Posterior vena cava (tissue), 2 donors: ENCODE data around the gene PGBD5. TPM values are rescaled to one million over a fixed set of nuclear protein-coding genes. Genes with fewer than 3 reads are reported as not detected.
"Not testable (repeated sequence)": the region's sequence is repeated elsewhere in the genome, so short reads cannot be mapped to it uniquely, and the experiment has no call there.

Experiments
- DNase-seq: peaks from one replicate; pipeline ENCODE4 v3.0.0-alpha.2; 2020; ENCODE audit warnings: low spot score
- intact Hi-C, 2 donors: fragments of 100-400 bp; cut with DNase I; formaldehyde crosslinking; loops; one replicate each; pipeline versions ENCODE4 v1.14.1 to v1.14.2; 2022 to 2023
- long read RNA-seq, 2 donors: library from polyadenylated mRNA; unstranded; transcript quantifications; one replicate each; pipeline ENCODE4 v2.0.0, GENCODE V29; 2020 to 2021
- total RNA-seq, 2 donors: library from RNA; stranded (reverse); fragmentation: NEBNext Ultra II Directional; extraction: Animal tissue kit (Norgen Biotek cat#: 25700); gene quantifications; one replicate each; pipeline ENCODE4 v1.2.1, GENCODE V29; 2021
- donor health status: DM: yes; HTN: yes; CAD: no.
- donor health status: DM: yes; HTN: yes; CAD: no.

PGBD5 gene, protein sequence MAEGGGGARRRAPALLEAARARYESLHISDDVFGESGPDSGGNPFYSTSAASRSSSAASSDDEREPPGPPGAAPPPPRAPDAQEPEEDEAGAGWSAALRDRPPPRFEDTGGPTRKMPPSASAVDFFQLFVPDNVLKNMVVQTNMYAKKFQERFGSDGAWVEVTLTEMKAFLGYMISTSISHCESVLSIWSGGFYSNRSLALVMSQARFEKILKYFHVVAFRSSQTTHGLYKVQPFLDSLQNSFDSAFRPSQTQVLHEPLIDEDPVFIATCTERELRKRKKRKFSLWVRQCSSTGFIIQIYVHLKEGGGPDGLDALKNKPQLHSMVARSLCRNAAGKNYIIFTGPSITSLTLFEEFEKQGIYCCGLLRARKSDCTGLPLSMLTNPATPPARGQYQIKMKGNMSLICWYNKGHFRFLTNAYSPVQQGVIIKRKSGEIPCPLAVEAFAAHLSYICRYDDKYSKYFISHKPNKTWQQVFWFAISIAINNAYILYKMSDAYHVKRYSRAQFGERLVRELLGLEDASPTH
- total RNA-seq = under 1 TPM; 0.43 to 0.56 TPM
- long read RNA-seq, donor 1 = 0 reads
- long read RNA-seq, donor 2 = 0 reads

DNA sequence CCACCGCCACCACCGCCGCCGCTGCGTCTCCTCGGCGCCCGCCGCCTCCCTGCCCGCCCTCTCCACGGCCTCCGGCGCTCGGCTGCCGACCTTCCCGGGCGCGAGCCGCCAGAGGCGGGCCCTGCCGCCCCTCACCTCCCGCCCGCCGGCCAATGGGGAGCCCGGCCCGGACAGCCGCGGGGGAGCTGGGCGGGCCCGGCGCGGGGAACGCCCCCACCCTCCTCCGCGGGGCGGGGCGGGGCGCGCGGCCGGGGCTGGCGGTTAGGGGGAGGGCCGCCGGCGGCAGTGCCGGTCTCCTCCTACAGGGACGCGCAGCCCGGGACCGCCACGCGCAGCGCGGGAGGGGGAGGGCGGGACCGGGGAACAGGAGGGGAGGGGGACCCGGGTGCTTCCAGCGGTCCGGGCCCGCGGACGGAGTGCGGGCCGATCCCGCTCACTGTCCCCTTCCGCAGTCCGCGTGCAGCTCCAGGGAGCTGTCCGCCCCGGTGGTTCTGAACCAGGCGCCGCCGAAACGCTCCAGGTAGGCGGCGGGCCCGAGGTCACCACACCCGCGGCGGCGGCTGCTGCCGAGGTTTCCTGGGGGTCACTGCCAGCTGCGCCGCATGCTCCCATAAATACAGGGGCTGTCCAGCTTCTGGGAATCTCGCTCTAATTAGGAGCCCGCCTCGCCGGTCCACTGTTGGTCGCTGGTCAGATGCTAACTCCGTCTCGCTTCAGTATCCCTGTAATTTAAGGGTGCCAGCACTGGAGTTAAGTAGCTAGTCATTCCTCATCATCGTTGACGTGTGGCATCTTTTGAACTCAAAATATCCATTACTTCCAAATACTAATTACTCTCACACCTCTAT, at the start of gene PGBD5:
PGBD5 (minus strand) TSS at position 87 of the 848 bp plus-strand sequence. CDS start 404 bp downstream, outside the sequence.
- DNase-seq = peak; percentile 88
- intact Hi-C loops = no loop called here

DNA sequence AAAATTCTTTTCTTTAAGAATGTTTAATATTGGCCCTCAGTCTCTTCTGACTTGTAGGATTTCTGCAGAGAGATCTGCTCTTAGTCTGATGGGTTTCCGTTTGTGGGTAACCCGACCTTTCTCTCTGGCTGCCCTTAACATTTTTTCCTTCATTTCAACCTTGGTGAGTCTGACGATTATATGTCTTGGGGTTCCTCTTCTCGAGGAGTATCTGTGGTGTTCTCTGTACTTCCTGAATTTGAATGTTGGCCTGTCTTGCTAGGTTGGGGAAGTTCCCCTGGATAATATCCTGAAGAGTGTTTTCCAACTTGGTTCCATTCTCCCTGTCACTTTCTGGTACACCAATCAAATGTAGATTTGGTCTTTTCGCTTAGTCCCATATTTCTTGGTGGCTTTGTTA, 48.8 kb upstream of the PGBD5 start:
- intact Hi-C loops, DNase-seq: not testable (repeated sequence)

DNA sequence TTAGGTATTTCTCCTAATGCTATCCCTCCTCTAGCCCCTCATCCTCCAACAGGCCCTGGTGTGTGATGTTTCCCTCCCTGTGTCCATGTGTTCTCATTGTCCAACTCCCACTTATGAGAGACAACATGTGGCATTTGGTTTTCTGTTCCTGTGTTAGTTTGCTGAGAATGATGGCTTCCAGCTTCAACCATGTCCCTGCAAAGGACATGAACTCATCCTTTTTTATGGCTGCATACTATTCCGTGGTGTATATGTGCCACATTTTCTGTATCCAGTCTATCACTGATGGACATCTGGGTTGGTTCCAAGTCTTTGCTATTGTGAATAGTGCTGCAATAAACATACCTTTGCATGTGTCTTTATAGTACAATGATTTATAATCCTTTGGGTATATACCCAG, 44.6 kb upstream of the PGBD5 start:
- DNase-seq, intact Hi-C loops: not testable (repeated sequence)

DNA sequence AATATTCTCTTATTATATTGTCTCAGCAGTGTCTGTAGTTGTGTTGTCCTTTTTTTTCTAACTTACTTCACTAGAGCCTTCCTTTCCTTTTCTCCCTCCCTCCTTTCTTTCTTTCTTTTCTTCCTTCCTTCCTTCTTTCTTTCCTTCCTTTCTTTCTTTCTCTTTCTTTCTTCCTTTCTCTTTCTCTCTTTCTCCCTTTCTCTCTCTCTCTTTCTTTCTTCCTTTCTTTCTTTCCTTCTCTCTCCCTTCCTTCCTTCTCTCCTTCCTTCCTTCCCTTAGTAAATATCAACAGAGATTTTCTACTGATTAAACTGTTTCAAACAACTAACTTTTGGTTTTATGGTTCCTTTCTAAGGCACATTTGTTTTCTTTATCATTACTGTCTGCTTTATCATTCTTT, 43.1 kb upstream of the PGBD5 start:
- intact Hi-C loops = no loop called here

DNA sequence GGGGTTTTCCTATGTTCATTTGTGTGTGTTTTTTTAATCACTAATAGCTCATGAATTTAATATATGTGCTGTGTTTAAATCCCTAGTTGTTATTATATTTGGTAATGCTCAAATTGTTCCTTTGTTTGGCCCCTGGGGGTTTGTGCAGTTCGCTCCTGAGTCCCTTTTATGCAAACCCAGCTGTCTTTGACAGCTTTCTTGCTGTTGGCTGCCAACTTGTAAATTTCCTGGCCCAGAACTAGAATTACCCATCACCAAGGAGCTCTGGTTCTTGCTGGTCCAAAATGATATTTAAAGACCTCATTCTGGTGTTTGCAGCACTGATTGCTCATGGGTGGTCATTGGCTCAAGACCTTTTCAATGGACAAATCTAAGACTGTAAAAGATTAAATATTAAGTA, 39.6 kb upstream of the PGBD5 start:
- DNase-seq = no peak

More for the DNA sequence above, 43.1 kb upstream of the PGBD5 start:
- no peak for DNase-seq

DNA sequence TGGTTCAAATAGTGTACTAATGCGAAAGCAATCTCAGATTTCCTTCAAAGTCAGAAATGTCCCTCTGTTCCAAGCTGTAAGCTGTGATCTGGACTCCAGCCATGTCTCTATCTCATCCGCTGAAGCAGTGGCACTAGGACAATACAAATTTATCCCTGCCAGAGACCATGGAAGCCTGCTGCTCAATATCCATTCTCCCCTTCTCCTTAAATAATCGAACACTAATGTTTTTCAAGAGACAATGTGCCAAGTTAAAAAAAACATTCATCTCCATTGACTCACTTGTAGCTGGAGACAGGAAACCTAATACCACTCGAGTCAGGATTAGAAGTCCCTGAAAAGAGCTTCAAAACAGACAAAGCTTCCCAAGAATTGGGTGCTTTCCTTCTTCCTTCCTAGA, 38.5 kb upstream of the PGBD5 start:
- intact Hi-C loops = no loop called here
- no peak for DNase-seq

More for the DNA sequence above, 39.6 kb upstream of the PGBD5 start:
- intact Hi-C loops = no loop called here

DNA sequence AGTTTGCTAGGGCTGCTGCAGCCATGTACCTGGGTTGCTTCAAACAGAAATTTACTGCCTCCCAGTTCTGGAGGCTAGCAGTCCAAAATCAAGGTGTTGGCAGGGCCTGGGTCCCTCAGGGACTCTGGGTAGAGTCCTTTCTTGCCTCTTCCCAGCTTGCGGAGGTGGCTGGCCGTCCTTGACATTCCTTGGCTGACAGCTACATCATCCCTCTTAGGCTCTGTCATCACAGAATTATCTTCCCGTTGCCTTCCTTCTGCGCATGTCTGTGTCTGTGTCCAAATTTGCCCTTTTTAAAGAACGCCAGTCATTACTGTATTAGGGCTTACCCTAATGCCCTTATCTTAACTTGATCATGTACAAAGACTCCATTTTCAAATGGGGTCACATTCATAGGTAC, 37.6 kb upstream of the PGBD5 start:
- DNase-seq = no peak
- intact Hi-C loops = no loop called here

DNA sequence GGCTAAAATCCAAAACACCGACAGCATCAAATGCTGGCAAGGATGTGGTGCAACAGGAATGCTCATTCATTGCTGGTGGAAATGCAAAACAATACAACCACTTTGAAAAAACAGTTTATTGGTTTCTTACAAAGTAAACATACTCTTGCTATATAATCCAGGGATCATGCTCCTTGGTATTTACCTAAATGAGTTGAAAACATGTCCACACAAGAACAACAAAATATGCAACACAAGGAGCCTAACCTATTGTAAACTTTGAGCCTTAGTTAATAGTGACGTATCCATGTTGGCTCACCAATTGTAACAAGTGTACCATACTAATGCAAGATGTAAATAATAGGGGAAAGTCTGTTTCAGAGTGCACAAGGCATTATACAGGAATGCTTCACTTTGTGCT, 37.2 kb upstream of the PGBD5 start:
- intact Hi-C loops = no loop called here
- DNase-seq = no peak

DNA sequence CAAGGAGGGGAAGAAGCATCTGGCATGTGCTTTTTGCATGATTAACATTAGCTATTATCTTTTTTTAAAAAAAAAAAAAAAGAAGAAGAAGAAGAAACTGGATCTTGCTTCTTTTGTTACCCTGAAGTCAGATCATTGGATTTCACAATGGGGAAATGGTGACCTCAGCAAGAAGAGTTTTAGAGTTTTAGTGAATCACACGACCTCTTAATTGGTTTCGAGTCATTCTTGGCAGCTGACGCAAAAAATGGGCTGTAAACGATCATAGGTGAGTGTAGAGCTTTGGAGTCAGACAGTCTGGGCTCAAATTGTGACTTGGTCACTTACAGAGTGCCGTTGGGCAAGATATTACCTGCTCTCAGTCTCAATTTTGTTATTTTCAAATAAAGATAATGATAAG, 33.3 kb upstream of the PGBD5 start:
- intact Hi-C loops = no loop called here
- DNase-seq = no peak

DNA sequence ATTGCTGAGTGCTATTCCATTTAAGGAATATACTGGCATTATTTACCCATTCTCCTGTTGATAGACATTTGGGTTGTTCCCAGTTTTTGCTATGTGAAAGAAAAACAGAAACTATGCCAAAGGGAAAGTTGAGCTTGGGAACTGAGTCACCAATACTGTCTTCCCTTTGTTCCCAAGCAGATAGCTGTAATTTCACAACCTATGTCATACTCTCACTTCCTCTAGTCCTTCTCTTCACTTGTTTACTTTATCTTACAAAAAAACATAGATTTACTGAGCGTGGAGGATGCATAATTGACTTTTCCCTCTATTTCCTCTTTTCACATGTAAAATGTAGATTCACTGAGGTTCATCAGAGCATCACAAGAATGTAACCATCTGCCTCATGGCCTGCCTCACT, 32.4 kb upstream of the PGBD5 start:
- DNase-seq = no peak
- intact Hi-C loops = no loop called here

DNA sequence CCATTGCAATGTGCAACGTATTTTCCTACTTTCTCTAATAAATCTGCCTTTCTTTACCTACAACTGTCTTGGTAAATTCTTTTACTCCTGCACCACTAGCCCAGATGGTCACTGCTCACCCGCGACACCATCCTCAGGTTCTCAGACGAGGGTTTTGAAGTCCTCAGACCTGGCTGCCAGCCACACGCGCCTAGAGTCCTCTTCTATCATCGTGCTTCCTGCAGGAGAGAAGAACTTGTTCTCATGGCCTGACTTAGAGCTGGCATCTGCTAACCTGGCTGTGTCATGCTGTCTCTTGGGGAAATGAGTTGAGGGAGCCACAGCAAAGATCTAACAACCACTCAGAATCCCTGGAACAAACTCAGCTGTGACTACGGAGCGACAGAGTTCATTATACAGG, 30.3 kb upstream of the PGBD5 start:
- no peak for DNase-seq
- intact Hi-C loops = no loop called here

DNA sequence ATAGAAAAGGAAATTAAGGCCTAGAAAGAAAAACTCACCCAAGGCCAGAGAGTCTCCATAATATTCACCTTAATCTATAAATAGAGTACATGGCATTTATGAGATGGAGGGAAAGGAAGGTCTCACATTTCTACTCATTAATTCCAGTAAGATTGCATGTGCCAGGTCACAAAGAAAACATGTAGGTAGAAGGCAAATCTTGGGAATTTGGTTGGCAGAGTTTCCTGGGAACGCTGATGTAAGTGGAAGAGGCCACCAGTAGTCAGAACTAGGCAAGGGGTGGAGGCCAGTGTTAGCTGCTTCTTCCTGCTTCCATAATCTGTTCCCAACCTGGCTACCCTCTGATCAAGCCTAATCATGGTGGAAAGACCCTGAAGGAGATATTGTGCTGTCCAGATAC, 29.2 kb upstream of the PGBD5 start:
- intact Hi-C loops = no loop called here
- no peak for DNase-seq

DNA sequence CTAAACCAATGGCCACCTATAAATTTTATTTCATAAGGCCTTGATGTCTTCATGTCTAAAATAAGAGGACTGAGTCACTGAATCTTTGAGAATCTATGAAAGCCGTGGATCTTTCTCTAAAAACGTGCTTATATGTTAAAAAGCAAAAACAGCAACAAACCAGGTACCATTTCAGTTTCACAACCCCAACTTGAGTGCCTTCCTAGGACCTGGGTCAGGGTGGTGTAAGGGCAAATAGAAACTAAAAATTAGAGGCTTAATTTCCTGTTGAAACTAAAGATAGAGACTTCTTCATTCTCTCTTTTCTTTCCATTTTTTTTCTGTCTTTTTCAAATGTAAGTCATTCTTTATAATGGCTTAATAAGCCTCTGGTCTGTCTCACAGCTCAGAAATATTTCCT, 27.2 kb upstream of the PGBD5 start:
- no peak for DNase-seq
- intact Hi-C loops = no loop called here

DNA sequence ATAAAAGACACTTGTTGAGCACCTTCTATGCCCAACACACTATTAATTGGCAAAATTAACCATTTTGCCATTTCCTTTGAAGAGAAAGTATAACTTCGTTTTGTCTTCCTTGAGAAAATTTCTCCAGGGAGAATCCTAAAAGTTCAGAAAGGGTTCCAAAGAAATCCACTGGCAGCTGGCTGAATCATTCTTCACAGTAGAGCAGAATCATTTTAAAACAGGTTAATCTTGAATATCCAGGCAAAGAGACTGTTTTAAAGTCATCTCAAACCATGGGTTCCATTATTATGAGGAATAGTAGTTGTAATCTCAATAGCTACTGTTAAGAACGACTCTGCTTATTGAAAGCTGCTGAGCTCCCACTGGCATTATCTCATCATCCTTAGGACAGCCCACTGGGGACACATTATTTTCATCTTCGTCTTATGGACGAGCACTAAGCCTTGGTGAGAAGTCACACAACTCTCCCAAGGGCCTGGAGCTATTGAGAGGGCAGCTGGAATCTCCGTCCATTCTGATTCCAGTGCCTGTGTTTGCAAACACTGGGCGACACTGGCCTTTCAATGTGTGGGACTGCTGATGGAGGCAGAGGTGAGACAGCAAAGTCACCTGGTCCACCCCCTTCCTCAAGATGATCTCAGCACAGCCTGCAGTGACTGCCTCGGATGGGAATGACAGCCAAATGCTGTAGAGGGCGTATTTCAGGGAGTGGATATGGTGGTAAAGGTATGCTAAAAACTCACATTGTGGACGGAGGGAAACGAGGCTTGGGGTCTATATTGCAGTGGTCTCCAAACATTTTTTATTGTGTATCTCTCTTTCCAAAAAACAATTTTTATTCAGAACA, 15.3 kb upstream of the PGBD5 start:
- intact Hi-C loops = no loop called here
- no peak for DNase-seq

DNA sequence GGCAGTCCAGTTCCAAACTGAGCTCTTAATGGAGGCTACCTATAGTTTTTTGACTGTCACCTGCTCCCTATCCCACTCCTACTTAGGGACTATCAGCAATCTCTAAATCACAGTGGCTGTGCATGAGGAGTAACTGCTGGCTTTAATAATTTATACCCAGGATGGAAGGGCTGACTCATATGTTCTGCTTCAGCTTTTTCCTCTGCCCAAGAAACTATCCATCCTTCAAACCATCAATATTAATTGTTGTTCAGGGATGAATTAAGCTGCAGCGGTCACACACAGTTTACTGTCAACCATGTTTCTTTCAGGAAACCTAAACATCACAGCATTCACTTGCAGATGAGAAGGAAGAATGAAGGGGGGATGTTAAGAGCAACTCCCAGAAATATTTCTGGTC, 9.0 kb upstream of the PGBD5 start:
- no peak for DNase-seq
- intact Hi-C loops = no loop called here

DNA sequence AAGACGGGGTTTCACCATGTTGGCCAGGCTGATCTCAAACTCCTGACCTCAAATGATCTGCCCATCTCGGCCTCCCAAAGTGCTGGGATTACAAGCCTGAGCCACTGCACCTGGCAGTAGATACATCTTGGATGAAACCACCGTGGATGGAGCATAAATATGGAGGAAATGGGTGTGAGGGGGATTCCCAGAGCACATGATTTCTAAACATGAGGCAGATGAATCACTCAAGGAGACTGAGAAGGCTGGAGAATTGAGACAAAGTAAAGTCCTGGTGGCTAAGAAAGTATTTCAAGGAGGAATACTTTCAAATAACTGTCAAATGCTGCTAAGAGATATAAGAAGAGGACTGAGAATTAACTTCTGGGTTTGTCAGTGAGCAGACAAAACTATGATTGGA, 5.4 kb upstream of the PGBD5 start:
- DNase-seq = no peak
- intact Hi-C loops = no loop called here

DNA sequence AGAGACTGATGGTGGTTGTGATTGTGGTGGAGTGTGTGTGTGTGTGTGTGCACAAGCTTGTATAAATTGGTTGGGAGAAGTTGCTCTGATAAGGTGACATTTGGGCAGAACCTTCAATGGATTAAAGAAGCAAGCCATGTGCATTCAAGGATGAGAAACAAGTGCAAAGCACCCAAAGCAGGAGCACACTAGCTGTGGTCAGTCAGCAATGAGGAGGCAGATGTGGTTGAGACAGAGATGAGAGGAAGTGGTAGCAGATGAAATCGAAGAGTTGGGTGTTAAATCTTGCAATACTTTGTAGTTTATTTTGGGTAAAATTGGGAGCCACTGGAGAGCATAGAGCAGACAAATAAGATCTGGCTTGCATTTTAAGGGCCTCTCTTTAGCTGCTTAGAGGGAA, 4.4 kb upstream of the PGBD5 start:
- intact Hi-C loops = no loop called here
- no peak for DNase-seq

DNA sequence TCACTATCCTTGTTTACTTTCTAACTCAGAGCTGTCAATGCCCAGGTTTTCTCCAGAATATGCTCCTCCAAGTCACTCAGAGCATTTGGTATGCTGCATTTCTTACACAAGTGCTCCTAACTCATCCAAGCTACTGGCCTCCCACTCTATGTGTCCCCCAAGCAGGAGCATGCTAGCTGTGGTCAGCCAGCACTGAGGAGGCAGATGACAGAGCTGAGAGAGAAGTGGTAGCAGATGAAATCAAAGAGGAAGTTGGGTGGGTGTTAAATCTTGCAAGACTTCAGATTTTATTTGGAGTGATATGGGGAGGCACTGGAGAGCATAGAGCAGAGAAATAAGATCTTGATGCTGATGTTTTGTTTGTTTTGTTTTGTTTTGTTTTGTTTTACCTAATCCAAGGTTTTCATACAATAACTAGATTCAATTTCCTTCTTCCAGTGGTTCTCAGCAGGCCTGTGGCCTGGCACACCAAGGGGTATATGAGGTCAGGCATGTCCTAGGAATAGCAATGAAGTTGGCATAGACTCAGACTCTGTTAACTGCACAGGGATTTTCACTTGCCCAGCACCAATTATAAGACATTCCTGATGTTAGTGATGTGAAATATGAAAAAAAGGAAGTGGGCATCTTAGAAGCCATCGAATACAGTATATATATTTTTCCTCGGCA, 3.1 kb upstream of the PGBD5 start:
- DNase-seq = no peak
- intact Hi-C loops = no loop called here

DNA sequence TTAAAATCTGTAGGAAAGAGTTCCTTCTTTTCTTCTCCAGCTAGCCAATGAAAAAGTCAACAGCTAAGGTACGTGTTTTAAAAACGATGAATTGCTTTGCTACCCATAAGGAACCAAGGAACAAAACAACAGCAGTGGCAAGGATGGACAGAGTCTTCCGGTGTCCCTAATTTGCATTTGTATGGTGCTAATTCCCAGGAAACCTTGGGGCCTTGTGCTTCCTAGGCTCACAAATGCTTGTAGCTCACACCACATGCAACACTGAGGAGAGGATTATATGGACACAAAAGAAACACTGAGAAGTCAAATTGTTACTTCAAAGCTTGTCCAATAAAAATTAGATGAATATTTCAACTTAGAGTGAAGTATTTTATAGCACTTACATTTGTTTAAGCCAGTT, 1.8 kb upstream of the PGBD5 start:
- intact Hi-C loops = no loop called here

More for the DNA sequence above, 1.8 kb upstream of the PGBD5 start:
- DNase-seq = no peak
